Measurements from ENCODE around the gene NDUFAF8. TPM values are rescaled to one million over a fixed set of nuclear protein-coding genes. Genes with fewer than 3 reads are reported as not detected.

The NDUFAF8 gene
- total RNA-seq, 1 donor from 2014 or later = 45.9 TPM

DNA sequence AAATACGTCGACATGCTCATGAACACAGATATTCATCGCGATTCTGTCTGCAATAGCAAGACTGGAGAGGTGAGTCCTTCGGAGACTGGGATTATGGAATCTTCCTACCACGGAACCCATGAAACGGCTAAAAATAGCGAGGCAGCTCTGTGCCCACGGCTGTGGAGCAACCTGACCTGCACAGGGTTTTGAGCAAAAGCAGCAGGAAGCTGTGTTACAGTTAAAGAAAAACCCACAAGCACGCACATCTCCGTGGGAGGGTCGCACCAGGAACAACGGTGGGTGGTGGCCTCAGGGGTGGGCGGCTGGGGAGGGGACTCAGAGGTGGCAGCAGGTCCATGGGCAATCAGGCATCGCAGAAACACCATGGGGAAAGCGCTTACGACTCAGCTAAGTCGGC lies 31.2 kb downstream of the NDUFAF8 start:
- no peak overlapping the region for H3K4me3 ChIP-seq (ENCODE audit: low read depth, low read length)
- no peak for TF ChIP-seq CTCF (IDR thresholded peaks at IDR 0.05; ENCODE audit: insufficient read depth, low read length, poor library complexity, severe bottlenecking)
- H3K27me3 ChIP-seq (ENCODE audit: control insufficient read depth, insufficient read depth, low read length) = no peaks in the 10 kb centered on the region
- H3K36me3 ChIP-seq (ENCODE audit: control insufficient read depth, insufficient read depth, low read length) = peaks cover 2% of the 10 kb centered on the region
- DNase-seq (ENCODE audit: low read depth) = no peak

DNA sequence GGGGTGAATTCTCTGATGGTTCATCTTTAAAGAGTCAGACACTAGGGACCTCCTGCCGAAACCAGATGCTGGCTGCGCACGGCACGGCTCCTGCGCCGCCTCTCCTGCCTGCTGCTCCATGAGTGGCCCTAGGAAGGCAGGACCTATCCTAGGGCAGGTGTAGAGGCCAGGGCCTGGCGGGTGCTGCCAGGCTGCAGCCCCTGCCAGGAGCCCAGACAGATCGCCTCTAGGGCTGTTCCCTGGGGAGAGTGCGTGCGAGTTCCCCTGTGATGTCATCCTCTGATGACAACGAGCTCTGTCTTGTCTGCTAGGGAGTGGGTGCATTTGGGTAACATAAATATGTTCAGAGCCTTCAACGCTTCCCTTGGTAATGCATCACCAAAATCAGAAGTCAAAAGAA lies 32.1 kb downstream of the NDUFAF8 start:
- no peak overlapping the region for H3K4me3 ChIP-seq (ENCODE audit: low read depth, low read length)
- no peak for DNase-seq (ENCODE audit: low read depth)
- no peaks in the 10 kb centered on the region for H3K27me3 ChIP-seq (ENCODE audit: control insufficient read depth, insufficient read depth, low read length)
- TF ChIP-seq CTCF (IDR thresholded peaks at IDR 0.05; ENCODE audit: insufficient read depth, low read length, poor library complexity, severe bottlenecking) = no peak
- H3K36me3 ChIP-seq (ENCODE audit: control insufficient read depth, insufficient read depth, low read length) = no peaks in the 10 kb centered on the region

- H3K36me3 ChIP-seq (ENCODE audit: control insufficient read depth, insufficient read depth, low read length) = peaks cover 2% of the 10 kb centered on the region
- DNase-seq (ENCODE audit: low read depth) = no peak
- H3K4me3 ChIP-seq (ENCODE audit: low read depth, low read length) = no peak overlapping the region
- TF ChIP-seq CTCF (IDR thresholded peaks at IDR 0.05; ENCODE audit: insufficient read depth, low read length, poor library complexity, severe bottlenecking) = no peak
- no peaks in the 10 kb centered on the region for H3K27me3 ChIP-seq (ENCODE audit: control insufficient read depth, insufficient read depth, low read length)
These were observed 33.5 kb downstream of the NDUFAF8 start for GRCh38 chr17:81272616-81273015.

DNA sequence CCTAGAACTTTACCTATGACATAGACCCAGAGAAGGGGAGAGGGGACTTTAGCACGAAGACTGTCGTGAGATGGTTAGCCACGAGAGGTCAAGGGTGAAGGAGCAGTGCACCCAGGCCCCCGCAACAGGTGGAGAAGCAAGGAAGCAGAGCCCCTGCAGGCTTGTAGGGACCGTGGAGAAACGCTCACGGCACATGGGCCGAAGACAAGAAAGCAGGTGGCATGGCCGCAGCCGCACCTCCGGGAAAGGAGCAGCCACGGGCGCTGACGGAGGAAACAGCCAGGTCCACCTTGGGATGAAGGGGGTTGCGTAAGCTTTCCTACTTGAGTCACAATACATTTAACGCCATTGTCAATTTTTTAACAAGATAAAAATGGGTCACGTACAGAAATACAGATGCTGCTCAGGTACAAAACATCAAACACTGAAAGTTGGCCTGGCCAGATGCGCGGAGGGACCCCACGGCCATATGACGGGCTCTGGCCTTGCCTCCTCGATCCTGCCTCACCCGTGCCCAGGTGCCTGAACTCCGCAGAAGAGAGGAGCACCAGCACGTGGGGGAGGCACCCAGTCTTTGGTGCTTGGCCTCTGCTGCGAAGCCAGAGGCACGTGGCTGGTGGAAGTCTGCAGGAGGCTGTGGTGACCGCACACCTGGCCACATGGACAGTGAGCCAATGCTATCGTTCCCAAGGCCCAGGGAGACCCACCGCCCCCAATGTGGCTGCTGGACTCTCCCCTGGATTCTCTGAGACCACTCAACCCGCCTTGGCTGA lies 34.8 kb downstream of the NDUFAF8 start:
- Histone ChIP-seq H3K27me3 (ENCODE audit: control insufficient read depth, insufficient read depth, low read length) (no peaks in the 10 kb centered on the region), H3K36me3 (ENCODE audit: control insufficient read depth, insufficient read depth, low read length) (peaks cover 4% of the 10 kb centered on the region), H3K4me3 (ENCODE audit: low read depth, low read length) (no peak overlapping the region)
- DNase-seq (ENCODE audit: low read depth) = no peak
- TF ChIP-seq CTCF (IDR thresholded peaks at IDR 0.05; ENCODE audit: insufficient read depth, low read length, poor library complexity, severe bottlenecking) = no peak

GRCh38 chr17:81274471-81274855 lies 35.3 kb downstream of the NDUFAF8 start:
- no peak for DNase-seq (ENCODE audit: low read depth)
- Histone ChIP-seq H3K36me3 (ENCODE audit: control insufficient read depth, insufficient read depth, low read length) (peaks cover 4% of the 10 kb centered on the region), H3K4me3 (ENCODE audit: low read depth, low read length) (no peak overlapping the region), H3K27me3 (ENCODE audit: control insufficient read depth, insufficient read depth, low read length) (no peaks in the 10 kb centered on the region)
- TF ChIP-seq CTCF (IDR thresholded peaks at IDR 0.05; ENCODE audit: insufficient read depth, low read length, poor library complexity, severe bottlenecking) = no peak

GRCh38 chr17:81276781-81277180 lies 37.7 kb downstream of the NDUFAF8 start:
- Histone ChIP-seq H3K36me3 (ENCODE audit: control insufficient read depth, insufficient read depth, low read length) (peaks cover 4% of the 10 kb centered on the region), H3K27me3 (ENCODE audit: control insufficient read depth, insufficient read depth, low read length) (no peaks in the 10 kb centered on the region), H3K4me3 (ENCODE audit: low read depth, low read length) (no peak overlapping the region)
- TF ChIP-seq CTCF (IDR thresholded peaks at IDR 0.05; ENCODE audit: insufficient read depth, low read length, poor library complexity, severe bottlenecking) = no peak
- no peak for DNase-seq (ENCODE audit: low read depth)

Data from kidney epithelial cell (primary cell).